Right cardiac atrium (tissue), 5 donors: ENCODE measurements around the gene DDT. TPM values are rescaled to one million over a fixed set of nuclear protein-coding genes. Genes with fewer than 3 reads are reported as not detected.
"Not testable (repeated sequence)": the region's sequence is repeated elsewhere in the genome, so short reads cannot be mapped to it uniquely, and the experiment has no call there.

Experiments
- ATAC-seq, 2 donors: fragments of 200-7000 bp; cut with Tn5 transposase; one replicate each; pipeline versions ENCODE4 v1.8.0 to v1.9.1; 2020; ENCODE audit warnings: moderate library complexity in 2 of 2, mild to moderate bottlenecking in 1 of 2
- DNase-seq, 3 donors: peaks; one replicate each; pipeline ENCODE4 v3.0.0-alpha.2; 2020
- H3K27ac ChIP-seq: one replicate; pipeline ENCODE4 v1.5.1; 2013; ENCODE audit warnings: mild to moderate bottlenecking, low read length, control low read depth, moderate library complexity
- H3K27me3 ChIP-seq: one replicate; pipeline ENCODE4 v1.6.1; 2013; ENCODE audit not compliant: control insufficient read depth, insufficient read depth
- H3K4me1 ChIP-seq: one replicate; pipeline ENCODE4 v1.6.1; 2013; ENCODE audit warnings: low read length; ENCODE audit not compliant: control insufficient read depth, insufficient read depth
- H3K4me3 ChIP-seq: one replicate; pipeline ENCODE4 v1.5.1; 2013; ENCODE audit warnings: low read length, control low read depth
- H3K9me3 ChIP-seq: one replicate; pipeline ENCODE4 v1.6.1; 2013; ENCODE audit warnings: low read length; ENCODE audit not compliant: control insufficient read depth
- WGBS: extraction: QIAGEN DNeasy Blood & Tissue Kit; methylation state at CpG from one replicate; pipeline ENCODE4 v1.1.7; 2013; 5-methylcytosine and 5-hydroxymethylcytosine counted together
- intact Hi-C, 4 donors: fragments of 100-400 bp; cut with DNase I; formaldehyde crosslinking; loops; one replicate each; pipeline versions ENCODE4 v1.11.0 to v1.14.0; 2022 to 2023
- polyA plus RNA-seq: library from polyadenylated mRNA; stranded (reverse); fragments of 200-250 nt; gene quantifications from one replicate; pipeline ENCODE4 v1.2.3, GENCODE V29; 2013
- total RNA-seq, 4 donors: library from RNA; stranded (reverse); fragmentation: NEBNext Ultra II Directional; extraction: Animal tissue kit (Norgen Biotek cat#: 25700); gene quantifications; one replicate each; pipeline ENCODE4 v1.2.1, GENCODE V29; 2021
- donor health status: healthy with polysubstance abuse.
- donor health status: DM: no; HTN: yes; CAD: no.
- donor health status: DM: no; HTN: no; CAD: no.
- donor health status: DM: no; HTN: yes; CAD: no; lungs with severe emphysema.
- donor health status: DM: yes; HTN: yes; CAD: no.

DDT gene
- total and polyA plus RNA-seq, 5 donors = 125 to 437 (median 158) TPM

DNA sequence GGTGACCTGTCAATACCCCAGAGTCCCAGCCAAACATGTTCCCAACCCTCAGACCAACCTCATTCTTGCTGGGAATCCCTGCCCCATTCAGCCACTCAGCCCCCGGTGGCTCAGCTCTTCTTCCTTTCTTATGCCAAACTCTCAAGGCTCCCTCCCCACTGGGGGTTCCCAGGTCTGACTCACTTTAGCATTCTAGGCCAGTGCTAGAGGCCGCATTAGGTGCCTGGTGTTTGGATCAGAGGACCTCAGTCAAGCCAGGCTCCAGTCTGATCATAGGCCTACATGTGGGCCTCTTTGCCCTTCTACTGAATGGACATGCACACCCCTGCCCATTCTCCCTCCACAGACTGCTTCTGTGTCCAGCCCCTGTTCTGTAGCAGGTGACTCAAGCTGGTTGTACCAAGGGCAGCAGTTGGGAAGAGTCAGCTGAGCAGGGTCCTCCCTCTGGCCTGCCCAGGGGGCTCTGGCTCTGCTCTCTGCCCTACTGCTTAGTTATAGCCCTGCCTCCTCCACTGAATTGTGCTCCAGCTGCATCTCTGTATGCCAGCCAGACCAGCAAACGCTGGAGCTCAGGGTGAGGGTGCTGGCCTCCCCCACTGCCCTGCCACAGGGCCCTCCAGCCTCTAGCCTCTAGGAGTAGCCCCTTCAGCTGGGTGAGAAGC, 15.5 kb upstream of the DDT start:
- ATAC-seq, H3K27me3 ChIP-seq, H3K9me3 ChIP-seq, intact Hi-C loops, H3K4me1 ChIP-seq, DNase-seq, H3K4me3 ChIP-seq, H3K27ac ChIP-seq: not testable (repeated sequence)
- WGBS = 87% methylated on average over 2 of the region's 3 CpGs

GRCh38 chr22:23986538-23987178, 12.4 kb upstream of the DDT start:
- H3K27ac ChIP-seq, intact Hi-C loops, ATAC-seq, H3K4me3 ChIP-seq, H3K9me3 ChIP-seq, H3K4me1 ChIP-seq, DNase-seq, H3K27me3 ChIP-seq: not testable (repeated sequence)
- 80% methylated on average over 4 of the region's 4 CpGs for WGBS

- ATAC-seq, DNase-seq, H3K4me3 ChIP-seq, intact Hi-C loops, H3K27ac ChIP-seq, H3K27me3 ChIP-seq, H3K4me1 ChIP-seq, H3K9me3 ChIP-seq: not testable (repeated sequence)
- WGBS = 79% methylated on average over 8 of the region's 8 CpGs
Observed at GRCh38 chr22:23986089-23986488, 11.8 kb upstream of the DDT start.

- WGBS = 37% methylated on average over 6 of the region's 6 CpGs
- H3K27me3 ChIP-seq = no peaks in the 10 kb centered on the region
- no peak overlapping the region for H3K27ac ChIP-seq
- H3K9me3 ChIP-seq = no peaks in the 10 kb centered on the region
- ATAC-seq = peak in 1 of 2 donors; percentile 21
- intact Hi-C loops = no loop called here
- no peak overlapping the region for H3K4me3 ChIP-seq
- no peak for DNase-seq
- no peaks in the 10 kb centered on the region for H3K4me1 ChIP-seq
Observed at GRCh38 chr22:23984430-23984829, 10.2 kb upstream of the DDT start.

DNA sequence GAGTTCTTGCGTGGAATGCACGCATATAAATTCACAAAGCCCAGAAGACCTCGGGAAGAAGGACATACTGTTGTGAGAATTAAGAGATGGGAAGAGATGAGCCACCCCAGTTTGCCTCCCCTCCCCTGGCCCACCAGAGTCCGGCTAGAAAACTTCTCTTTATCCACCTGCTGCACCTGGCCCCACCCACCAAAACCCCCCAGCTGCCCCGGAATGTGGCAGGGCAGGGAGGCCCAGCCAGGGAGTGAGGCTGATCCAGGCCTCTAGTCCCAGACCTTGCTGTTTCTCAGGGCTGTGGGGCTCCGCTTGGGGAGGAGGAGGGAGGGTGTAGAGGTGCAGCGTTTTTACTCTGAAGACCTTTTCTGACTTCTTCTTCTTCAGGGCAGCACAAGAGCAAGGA, 6.3 kb upstream of the DDT start:
- H3K27ac ChIP-seq, H3K9me3 ChIP-seq, DNase-seq, H3K4me3 ChIP-seq, H3K4me1 ChIP-seq, intact Hi-C loops, H3K27me3 ChIP-seq, ATAC-seq: not testable (repeated sequence)
- 35% methylated on average over 5 of the region's 7 CpGs for WGBS

- H3K4me3 ChIP-seq, H3K27me3 ChIP-seq, intact Hi-C loops, DNase-seq, H3K27ac ChIP-seq, H3K9me3 ChIP-seq, H3K4me1 ChIP-seq: not testable (repeated sequence)
- no CpG with 5 or more reads among the region's 41 CpGs for WGBS
- peak; percentile 92 to 94 for ATAC-seq
Observed at GRCh38 chr22:23979557-23980240, 5.5 kb upstream of the DDT start, which contains the start of gene GSTT2. GSTT2 (plus strand) TSS chr22:23980134.

- H3K4me1 ChIP-seq, DNase-seq, H3K9me3 ChIP-seq, intact Hi-C loops, H3K27ac ChIP-seq, H3K27me3 ChIP-seq, H3K4me3 ChIP-seq, ATAC-seq: not testable (repeated sequence)
- WGBS = 70% methylated on average over 7 of the region's 12 CpGs
Observed at GRCh38 chr22:23977304-23977703, 3.1 kb upstream of the DDT start.

DNA sequence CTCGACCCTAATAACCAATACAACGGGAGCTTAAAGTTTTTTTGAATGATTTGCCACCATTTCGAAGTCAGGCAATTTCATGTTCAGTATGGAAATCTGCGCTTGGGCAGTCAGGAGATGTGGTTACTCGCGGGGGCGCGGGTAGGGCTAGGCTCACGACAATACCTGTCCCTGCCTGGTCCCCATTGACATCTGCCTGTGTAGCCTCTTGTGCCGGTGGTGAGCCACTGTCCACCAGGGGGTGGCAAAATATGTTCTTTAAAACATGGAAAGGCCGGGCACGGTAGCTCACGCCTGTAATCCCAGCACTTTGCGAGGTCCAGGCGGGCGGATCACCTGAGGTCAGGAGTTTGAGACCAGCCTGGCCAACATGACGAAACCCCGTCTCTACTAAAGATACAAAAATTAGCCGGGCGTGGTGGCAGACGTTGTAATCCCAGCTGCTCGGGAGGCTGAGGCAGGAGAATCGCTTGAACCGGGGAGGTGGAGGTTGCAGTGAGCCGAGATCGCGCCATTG, 653 bp upstream of the DDT start:
- not testable (repeated sequence) for H3K27me3 ChIP-seq, H3K4me1 ChIP-seq, H3K4me3 ChIP-seq, H3K27ac ChIP-seq, H3K9me3 ChIP-seq
- DNase-seq = peak in 1 of 3 donors; percentile 58
- intact Hi-C loops = loop anchor here in 1 of 4 donors (5.0 kb wide), 1 partner anchor 43 kb away; no protein-coding TSS in a partner anchor
- whole genome bisulfite sequencing = 19% methylated on average over 7 of the region's 27 CpGs
- ATAC-seq = peak; percentile 17 to 27

DNA sequence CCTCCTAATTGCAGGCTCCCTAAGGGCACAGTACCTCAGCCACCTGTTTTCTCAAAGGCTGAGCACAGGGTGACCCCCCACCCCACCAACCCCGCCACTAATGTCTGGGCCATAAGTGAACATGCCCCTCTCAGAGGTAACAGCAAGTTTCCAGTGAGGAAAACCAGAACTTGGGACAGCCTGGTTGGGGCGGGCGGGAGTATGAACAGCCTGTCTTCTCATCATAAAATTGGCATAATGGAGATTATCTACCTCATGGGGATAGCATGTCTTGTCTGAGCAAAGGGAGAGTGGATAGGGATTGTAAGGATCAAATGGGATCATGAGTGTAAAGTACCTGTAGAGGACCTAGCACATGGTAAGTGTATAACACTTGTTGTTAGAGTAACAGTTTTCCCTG, 2.3 kb downstream of the DDT start:
- not testable (repeated sequence) for ATAC-seq, H3K27ac ChIP-seq, H3K4me3 ChIP-seq, H3K27me3 ChIP-seq, DNase-seq, H3K9me3 ChIP-seq, H3K4me1 ChIP-seq
- WGBS = 94% methylated on average over 3 of the region's 3 CpGs
- intact Hi-C loops = loop anchor here in 1 of 4 donors (5.0 kb wide), 1 partner anchor 40 kb away; no protein-coding TSS in a partner anchor

DNA sequence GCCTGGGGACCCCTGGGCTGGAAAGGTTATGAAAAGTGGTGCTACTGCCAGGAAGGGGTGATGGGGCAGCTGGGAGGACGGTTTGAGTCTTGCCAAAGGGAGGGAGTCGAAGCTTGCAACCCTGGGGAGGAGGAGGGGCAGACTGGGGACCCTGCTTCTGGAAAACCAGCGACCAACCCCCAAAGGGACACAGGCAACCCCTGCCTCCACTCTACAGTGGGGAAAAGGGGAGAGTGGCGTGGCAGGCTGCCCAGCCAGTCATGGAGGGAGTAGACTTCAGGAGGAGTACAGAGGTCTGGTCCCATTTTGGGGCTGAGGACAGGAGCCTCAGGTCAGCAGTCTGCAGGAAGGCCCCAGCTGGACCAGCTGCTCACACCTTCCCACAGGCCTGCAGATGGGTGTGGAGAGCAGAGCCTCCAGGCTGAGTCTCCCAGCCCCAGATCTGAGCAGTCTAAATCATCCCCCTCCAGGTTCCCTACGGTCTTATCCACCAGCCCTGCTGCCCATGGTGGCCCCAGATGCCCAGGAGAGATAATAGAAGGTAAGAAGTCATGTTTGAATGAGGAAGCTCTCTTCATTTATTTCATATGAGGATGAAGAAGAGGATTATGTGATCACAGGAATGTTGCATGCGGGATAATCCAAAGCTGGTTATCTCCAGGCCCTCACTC, 3.3 kb downstream of the DDT start:
- Histone ChIP-seq H3K4me1 (peaks cover 2% of the 10 kb centered on the region), H3K9me3 (no peaks in the 10 kb centered on the region), H3K4me3 (no peak overlapping the region), H3K27ac (no peak overlapping the region), H3K27me3 (no peaks in the 10 kb centered on the region)
- peak in 1 of 3 donors; percentile 45 for DNase-seq
- 57% methylated on average over 6 of the region's 6 CpGs for WGBS
- intact Hi-C loops = loop anchor here in 1 of 4 donors (5.0 kb wide), 1 partner anchor 39 kb away; no protein-coding TSS in a partner anchor
- ATAC-seq = no peak
